Right atrium auricular region (tissue), 2 donors: Measurements from ENCODE around the gene ST7. TPM values are rescaled to one million over a fixed set of nuclear protein-coding genes. Genes with fewer than 3 reads are reported as not detected.

Source experiments
- DNase-seq: peaks from one replicate; pipeline ENCODE4 v3.0.0-alpha.2; 2019; ENCODE audit warnings: low spot score
- H3K27ac ChIP-seq, 2 donors: fragments of 200-600 bp; sonication (generic); 1 replicate in 1 of 2; 2 replicates in 1 of 2; pipeline ENCODE4 v1.5.1; 2016 to 2019
- H3K27me3 ChIP-seq, 2 donors: fragments of 200-600 bp; sonication (generic); one replicate each; pipeline versions ENCODE4 v1.5.1 to v1.6.0; 2017 to 2019
- H3K36me3 ChIP-seq: fragments of 200-600 bp; sonication (generic); one replicate; pipeline ENCODE4 v1.5.1; 2016
- H3K4me1 ChIP-seq, 2 donors: fragments of 200-600 bp; sonication (generic); one replicate each; pipeline versions ENCODE4 v1.5.1 to v1.6.0; 2017 to 2019
- H3K4me3 ChIP-seq, 2 donors: fragments of 200-600 bp; sonication (generic); 1 replicate in 1 of 2; 2 replicates in 1 of 2; pipeline ENCODE4 v1.5.1; 2017 to 2019; ENCODE audit warnings: mild to moderate bottlenecking in 1 of 2, moderate library complexity in 1 of 2
- H3K9me3 ChIP-seq, 2 donors: fragments of 200-600 bp; sonication (generic); one replicate each; pipeline ENCODE4 v1.5.1; 2019
- CTCF ChIP-seq, 2 donors: fragments of 200-600 bp; sonication (generic); IDR thresholded peaks; one replicate each; pipeline ENCODE4 v1.5.1; 2019; ENCODE audit warnings: antibody characterized with exemption in 2 of 2
- total RNA-seq, 2 donors: library from RNA; depleted of rRNA; stranded (reverse); fragments of >200 nt; gene quantifications; one replicate each; pipeline ENCODE4 v1.1.0, GENCODE V29; 2016

Gene ST7
- total RNA-seq, 2 donors from 2014 or later: 45.4 to 48.1 TPM

GRCh38 chr7:117146059-117146458 lies 192.8 kb downstream of the ST7 start:
- Histone ChIP-seq H3K4me3 (no peak overlapping the region), H3K9me3 (no peaks in the 10 kb centered on the region), H3K4me1 (no peaks in the 10 kb centered on the region), H3K27ac (no peak overlapping the region), H3K36me3 (peaks cover 11% of the 10 kb centered on the region), H3K27me3 (no peaks in the 10 kb centered on the region)
- DNase-seq: no peak
- no peak for TF ChIP-seq CTCF (IDR thresholded peaks at IDR 0.05)

- no peak overlapping the region for H3K27ac ChIP-seq
- no peak for TF ChIP-seq CTCF (IDR thresholded peaks at IDR 0.05)
- no peak for DNase-seq
- H3K9me3 ChIP-seq: no peaks in the 10 kb centered on the region
- H3K27me3 ChIP-seq: no peaks in the 10 kb centered on the region
- no peaks in the 10 kb centered on the region for H3K4me1 ChIP-seq
- H3K4me3 ChIP-seq: no peak overlapping the region
- H3K36me3 ChIP-seq: peaks cover 11% of the 10 kb centered on the region
Measured at GRCh38 chr7:117146511-117146910, 193.2 kb downstream of the ST7 start.

- Histone ChIP-seq H3K27ac (no peak overlapping the region), H3K4me3 (no peak overlapping the region), H3K9me3 (no peaks in the 10 kb centered on the region), H3K4me1 (peaks cover 0 to 10% of the 10 kb centered on the region in 2 donors), H3K27me3 (no peaks in the 10 kb centered on the region), H3K36me3 (no peaks in the 10 kb centered on the region)
- no peak for DNase-seq
- no peak for TF ChIP-seq CTCF (IDR thresholded peaks at IDR 0.05)
Measured at GRCh38 chr7:117148971-117149370, 195.7 kb downstream of the ST7 start.

- H3K27ac ChIP-seq: no peak overlapping the region
- H3K4me3 ChIP-seq: no peak overlapping the region
- no peak for TF ChIP-seq CTCF (IDR thresholded peaks at IDR 0.05)
- H3K9me3 ChIP-seq: no peaks in the 10 kb centered on the region
- no peaks in the 10 kb centered on the region for H3K36me3 ChIP-seq
- H3K27me3 ChIP-seq: no peaks in the 10 kb centered on the region
- peaks cover 0 to 17% of the 10 kb centered on the region in 2 donors for H3K4me1 ChIP-seq
- no peak for DNase-seq
Measured at GRCh38 chr7:117149692-117150091, 196.4 kb downstream of the ST7 start.

- Histone ChIP-seq H3K27ac (no peak overlapping the region), H3K27me3 (no peaks in the 10 kb centered on the region), H3K4me3 (no peak overlapping the region), H3K9me3 (no peaks in the 10 kb centered on the region), H3K36me3 (no peaks in the 10 kb centered on the region), H3K4me1 (peaks cover 0 to 27% of the 10 kb centered on the region in 2 donors)
- no peak for TF ChIP-seq CTCF (IDR thresholded peaks at IDR 0.05)
- no peak for DNase-seq
Measured at GRCh38 chr7:117152213-117153007, 199.1 kb downstream of the ST7 start.
